GM19025 (cell line): ENCODE results near the gene TMEM88.

Source experiments
- ATAC-seq: cut with Tn5 transposase; IDR thresholded peaks from one replicate; pipeline ENCODE4 v1.9.1; 2021; ENCODE audit warnings: mild to moderate bottlenecking, low read depth, moderate library complexity; ENCODE audit not compliant: unreplicated experiment

TMEM88 gene

GRCh38 chr17:7883781-7884386 is 29.0 kb downstream of the TMEM88 start:
- no peak for ATAC-seq

GRCh38 chr17:7884581-7885366 is 29.9 kb downstream of the TMEM88 start:
- no peak for ATAC-seq

- ATAC-seq: no peak
Observed at GRCh38 chr17:7885367-7886226, 30.7 kb downstream of the TMEM88 start.

GRCh38 chr17:7886227-7887037 is 31.6 kb downstream of the TMEM88 start:
- no peak for ATAC-seq

- no peak for ATAC-seq
Observed at GRCh38 chr17:7887038-7887481, 32.2 kb downstream of the TMEM88 start.

GRCh38 chr17:7887482-7888183 is 32.8 kb downstream of the TMEM88 start:
- ATAC-seq: peak; percentile 39

GRCh38 chr17:7888184-7888920 is 33.5 kb downstream of the TMEM88 start, which contains the start of gene CHD3:
CHD3 (plus strand) TSS chr17:7888789; CDS start chr17:7889001, 212 bp downstream.
- no peak for ATAC-seq

GRCh38 chr17:7889166-7889955 is 34.5 kb downstream of the TMEM88 start:
- ATAC-seq: no peak

GRCh38 chr17:7893187-7893880 is 38.5 kb downstream of the TMEM88 start:
- no peak for ATAC-seq

- no peak for ATAC-seq
Observed at GRCh38 chr17:7894226-7894625, 39.4 kb downstream of the TMEM88 start.

- no peak for ATAC-seq
Observed at GRCh38 chr17:7894866-7895265, 40.0 kb downstream of the TMEM88 start.

- no peak for ATAC-seq
Observed at GRCh38 chr17:7897090-7897489, 42.2 kb downstream of the TMEM88 start.

GRCh38 chr17:7897773-7898172 is 42.9 kb downstream of the TMEM88 start:
- ATAC-seq: no peak

GRCh38 chr17:7903154-7904103 is 48.6 kb downstream of the TMEM88 start:
- no peak for ATAC-seq
